ENCODE data around the gene CMSS1.
"Not testable (repeated sequence)": the region's sequence is repeated elsewhere in the genome, so short reads cannot be mapped to it uniquely, and the experiment has no call there.

DNA sequence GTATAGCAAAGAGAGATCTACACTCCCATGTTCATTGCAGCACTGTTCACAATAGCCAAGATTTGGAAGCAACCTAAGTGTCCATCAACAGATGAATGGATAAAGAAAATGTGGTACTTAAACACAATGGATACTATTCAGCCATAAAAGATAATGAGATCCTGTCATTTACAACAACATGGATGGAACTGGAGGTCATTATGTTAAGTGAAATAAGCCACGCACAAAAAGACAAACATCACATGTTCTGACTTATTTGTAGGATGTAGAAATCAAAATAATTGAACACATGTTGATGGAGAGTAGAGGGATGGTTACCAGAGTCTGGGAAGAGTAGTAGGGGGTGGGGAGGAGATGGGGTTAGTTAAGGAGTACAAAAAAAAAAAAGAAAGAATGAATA is 278.6 kb downstream of the CMSS1 start:
- TF ChIP-seq, protein P1, sequence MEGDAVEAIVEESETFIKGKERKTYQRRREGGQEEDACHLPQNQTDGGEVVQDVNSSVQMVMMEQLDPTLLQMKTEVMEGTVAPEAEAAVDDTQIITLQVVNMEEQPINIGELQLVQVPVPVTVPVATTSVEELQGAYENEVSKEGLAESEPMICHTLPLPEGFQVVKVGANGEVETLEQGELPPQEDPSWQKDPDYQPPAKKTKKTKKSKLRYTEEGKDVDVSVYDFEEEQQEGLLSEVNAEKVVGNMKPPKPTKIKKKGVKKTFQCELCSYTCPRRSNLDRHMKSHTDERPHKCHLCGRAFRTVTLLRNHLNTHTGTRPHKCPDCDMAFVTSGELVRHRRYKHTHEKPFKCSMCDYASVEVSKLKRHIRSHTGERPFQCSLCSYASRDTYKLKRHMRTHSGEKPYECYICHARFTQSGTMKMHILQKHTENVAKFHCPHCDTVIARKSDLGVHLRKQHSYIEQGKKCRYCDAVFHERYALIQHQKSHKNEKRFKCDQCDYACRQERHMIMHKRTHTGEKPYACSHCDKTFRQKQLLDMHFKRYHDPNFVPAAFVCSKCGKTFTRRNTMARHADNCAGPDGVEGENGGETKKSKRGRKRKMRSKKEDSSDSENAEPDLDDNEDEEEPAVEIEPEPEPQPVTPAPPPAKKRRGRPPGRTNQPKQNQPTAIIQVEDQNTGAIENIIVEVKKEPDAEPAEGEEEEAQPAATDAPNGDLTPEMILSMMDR (IDR thresholded peaks at IDR 0.05), result not testable (repeated sequence)
- not testable (repeated sequence) for TF ChIP-seq POLR2A (IDR thresholded peaks at IDR 0.05)
